ENCODE measurements around the gene RIOX2.
"Not testable (repeated sequence)": the region's sequence is repeated elsewhere in the genome, so short reads cannot be mapped to it uniquely, and the experiment has no call there.

The RIOX2 gene

DNA sequence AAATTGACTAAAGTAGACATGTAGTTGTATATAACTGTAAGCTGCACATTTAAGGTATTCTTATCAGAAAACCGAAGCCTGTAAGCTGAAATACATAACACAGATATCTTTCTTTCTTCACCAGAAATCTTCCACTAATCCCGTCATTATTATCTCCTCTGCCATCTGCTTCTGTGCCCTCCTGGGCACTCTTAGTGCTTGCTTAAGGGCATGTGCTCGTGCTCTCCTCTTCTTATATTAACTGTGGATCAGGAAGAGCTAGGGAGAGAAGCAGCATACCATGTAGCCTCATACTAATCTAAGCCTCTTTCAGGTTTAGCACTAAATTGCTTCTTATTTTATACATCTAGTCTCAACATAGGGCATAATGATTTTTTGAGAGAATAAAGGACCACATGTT is 60.8 kb downstream of the RIOX2 start:
- DNase-seq (ENCODE audit: low read depth, low spot score): no peak

DNA sequence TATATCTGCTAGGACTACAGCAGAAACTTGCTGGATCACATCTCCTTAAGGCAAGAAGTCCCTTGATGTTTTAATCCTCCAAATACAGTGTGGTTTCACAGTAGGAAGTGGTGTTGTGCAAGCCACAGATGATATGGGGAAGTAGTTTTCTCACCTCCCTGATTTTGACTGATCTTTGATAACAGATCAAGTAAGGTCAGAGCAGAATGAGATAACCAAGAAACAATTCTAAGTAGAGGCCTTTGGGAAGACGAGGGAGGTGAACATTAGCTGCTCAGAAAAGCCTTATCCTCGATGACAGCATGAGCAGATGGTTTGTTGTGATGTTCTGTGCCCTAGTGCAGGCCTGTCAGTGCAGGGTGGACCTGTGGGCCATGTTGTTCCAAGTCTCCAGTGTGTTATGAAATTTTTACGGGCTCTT is 61.3 kb downstream of the RIOX2 start:
- DNase-seq (ENCODE audit: low read depth, low spot score): peak; percentile 10

DNA sequence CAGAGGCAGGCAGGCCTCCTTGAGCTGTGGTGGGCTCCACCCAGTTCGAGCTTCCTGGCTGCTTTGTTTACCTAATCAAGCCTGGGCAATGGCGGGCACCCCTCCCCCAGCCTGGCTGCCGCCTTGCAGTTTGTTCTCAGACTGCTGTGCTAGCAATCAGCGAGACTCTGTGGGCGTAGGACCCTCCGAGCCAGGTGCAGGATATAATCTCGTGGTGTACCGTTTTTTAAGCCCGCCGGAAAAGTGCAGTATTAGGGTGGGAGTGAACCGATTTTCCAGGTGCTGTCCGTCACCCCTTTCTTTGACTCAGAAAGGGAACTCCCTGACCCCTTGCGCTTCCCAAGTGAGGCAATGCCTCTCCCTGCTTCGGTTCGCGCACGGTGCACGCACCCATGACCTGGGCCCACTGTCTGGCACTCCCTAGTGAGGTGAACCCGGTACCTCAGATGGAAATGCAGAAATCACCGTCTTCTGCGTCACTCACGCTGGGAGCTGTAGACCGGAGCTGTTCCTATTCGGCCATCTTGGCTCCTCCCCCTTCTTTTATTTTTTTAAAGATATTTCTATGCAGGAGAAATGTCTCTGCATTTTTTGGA is 61.9 kb downstream of the RIOX2 start:
- DNase-seq (ENCODE audit: low read depth, low spot score): peak; percentile 10

DNA sequence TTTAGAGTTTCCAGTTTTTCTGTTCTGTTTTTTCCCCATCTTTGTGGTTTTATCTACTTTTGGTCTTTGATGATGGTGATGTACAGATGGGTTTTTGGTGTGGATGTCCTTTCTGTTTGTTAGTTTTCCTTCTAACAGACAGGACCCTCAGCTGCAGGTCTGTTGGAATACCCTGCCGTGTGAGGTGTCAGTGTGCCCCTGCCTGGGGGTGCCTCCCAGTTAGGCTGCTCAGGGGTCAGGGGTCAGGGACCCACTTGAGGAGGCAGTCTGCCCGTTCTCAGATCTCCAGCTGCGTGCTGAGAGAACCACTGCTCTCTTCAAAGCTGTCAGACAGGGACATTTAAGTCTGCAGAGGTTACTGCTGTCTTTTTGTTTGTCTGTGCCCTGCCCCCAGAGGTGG is 62.4 kb downstream of the RIOX2 start:
- DNase-seq (ENCODE audit: low read depth, low spot score): not testable (repeated sequence)

DNA sequence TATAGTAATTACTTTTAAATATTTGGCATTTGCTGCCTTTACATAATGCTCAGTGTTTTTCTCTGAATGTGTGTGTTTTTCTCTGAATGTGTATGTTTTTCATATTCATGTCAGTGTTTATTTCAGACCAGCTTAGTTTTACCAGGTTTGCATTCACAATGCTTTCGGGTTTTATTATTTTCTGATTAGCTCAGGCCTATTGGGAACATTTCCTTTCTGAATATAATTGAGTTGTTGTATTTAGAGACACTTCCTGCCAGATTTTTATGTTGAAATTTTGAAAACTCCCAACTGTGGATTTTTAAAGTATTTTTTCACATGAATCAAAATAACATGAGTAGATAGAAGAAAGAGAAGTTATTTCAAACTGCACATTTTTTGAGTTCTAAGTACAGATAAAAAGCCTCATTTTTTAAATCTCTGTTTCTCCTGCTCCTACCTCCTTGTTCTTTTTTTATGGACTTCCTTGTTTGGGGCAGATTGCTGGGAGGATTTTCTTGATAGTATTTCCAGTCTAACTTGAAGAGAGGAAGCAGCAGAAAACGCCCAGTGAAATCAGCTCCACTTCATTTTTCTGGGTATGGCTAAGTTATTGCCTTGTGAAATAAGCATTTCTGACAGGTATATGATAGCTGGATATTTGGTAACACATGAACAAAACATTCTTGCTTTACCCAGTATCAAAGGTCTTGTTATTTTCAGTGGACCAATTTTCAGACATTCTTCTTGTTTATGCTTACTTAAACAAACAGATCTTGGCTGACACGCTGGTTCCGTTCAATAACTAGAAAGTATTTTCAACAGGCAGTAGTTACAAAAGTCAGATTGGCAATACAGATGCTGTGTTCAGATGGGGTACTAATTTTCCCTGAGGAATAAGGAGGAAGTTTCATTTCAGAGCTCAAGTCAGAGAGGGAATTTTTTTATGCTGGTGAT is 70.7 kb downstream of the RIOX2 start:
- DNase-seq (ENCODE audit: low read depth, low spot score): no peak

DNA sequence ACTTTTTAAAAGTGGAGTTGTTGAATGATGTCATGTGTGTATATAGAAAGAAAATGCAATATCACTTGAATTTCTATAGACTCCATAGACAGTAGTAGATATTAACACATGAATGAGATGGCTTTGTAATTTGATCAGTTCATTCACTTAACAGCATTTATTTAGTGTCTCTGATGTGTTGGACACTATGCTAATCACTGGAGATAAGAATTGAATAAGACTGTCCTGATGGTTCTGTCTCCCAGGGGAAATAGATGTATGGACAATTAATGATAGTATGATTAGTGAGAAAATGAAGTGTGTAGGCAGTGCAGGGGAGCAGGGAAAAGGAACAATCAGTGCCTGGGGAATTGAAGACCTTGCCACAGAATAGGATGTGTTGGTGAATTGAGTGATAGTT is 72.9 kb downstream of the RIOX2 start:
- DNase-seq (ENCODE audit: low read depth, low spot score): no peak

DNA sequence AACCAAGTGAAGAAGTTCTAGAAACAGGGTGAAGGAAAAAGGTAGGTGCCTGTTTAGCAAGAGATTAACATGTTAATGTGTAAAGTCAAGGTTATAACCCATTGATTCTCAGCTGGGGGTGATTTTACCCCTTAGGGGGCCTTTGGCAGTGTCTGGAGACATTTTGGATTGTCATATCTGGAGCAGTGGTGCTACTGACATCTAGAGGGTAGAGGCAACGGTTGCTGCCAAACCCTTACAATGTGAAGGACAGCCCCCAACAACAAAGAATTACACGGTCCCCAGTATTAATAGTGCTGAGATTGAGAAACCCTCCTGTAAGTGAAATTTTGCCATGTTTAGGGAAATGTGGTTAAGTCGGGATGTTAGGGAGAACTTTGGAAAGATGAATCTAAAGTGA is 75.7 kb downstream of the RIOX2 start:
- peak; percentile 5 for DNase-seq (ENCODE audit: low read depth, low spot score)

DNA sequence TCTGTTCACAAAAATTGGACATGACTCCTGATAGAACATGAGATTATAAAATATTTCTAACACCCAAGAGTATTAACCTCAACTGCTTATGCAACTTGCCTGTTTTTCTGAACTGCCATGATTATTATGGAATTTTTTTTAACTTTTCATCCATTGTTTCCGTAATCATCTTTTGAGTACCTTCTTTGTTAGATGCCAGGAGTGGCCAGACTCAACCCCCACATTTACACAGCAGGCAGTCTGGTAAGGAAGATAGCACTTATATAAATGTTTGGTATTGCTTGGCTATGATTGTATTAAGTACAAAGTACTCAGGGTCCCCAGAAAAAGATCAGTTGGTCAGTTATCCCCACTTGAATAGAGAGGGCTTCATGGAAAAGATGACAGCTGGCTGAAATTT is 76.1 kb downstream of the RIOX2 start:
- DNase-seq (ENCODE audit: low read depth, low spot score): no peak

DNA sequence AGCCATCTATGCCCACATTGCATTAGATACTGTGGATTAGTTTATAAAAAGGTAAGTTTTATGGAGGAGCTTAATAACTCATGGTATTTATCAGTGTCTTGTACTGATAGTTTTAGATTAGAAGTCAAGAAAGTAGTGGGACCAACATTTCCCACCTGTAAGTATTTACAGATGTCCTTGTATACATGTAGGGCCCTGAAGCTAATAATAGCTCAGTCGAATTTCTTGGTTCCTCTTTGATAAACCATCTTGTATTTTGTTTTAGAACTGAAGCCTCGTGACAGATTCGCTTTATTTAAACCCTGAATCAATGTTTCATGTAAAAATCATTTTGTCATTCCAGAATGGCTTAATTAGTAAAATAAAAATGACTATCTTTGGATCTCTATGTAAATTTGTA is 77.0 kb downstream of the RIOX2 start:
- DNase-seq (ENCODE audit: low read depth, low spot score): no peak

DNA sequence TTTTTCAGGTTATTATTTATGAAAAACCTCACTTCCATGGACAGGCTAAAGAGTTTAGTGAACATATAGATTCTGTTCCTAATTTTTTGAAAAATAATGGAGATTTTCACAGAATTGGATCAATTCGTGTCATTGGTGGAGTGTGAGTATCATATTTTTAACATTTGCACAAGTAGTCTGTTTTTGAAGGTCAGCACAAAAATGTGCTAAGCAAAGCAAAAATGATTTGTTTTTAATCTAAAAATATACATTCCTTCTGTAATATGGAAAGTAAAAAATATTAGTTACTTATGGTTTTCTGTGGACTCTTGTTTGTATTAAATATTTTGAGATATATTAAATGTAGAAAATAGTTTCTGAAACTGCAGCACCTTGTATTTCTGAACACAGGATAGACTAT is 79.4 kb downstream of the RIOX2 start:
- no peak for DNase-seq (ENCODE audit: low read depth, low spot score)
